HS-27A (cell line): ENCODE data around the gene PSMB2.

Experiments
- DNase-seq: peaks from one replicate; pipeline ENCODE4 v3.0.0-alpha.2; 2012; ENCODE audit warnings: low read depth, missing footprints

Gene PSMB2

DNA sequence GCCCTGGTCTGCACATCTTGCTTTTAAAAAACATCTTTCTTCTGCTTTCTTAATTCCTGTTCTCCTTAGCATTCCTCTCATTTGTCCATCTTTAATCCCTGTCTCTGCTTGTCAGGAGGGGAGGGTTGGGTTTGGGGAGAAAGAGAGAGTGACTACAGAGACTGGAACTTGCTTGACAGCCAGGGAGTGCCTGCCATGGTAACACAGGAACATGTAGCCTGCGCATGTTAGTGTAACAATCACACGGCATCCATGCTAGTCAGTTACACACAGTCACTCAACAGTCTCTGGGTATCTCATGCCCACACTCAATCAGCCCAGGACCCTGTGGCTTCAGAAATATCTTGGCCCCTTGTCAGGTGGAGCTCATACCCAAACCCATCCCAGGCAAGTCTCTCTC, 69.0 kb downstream of the PSMB2 start:
- DNase-seq, result no peak

DNA sequence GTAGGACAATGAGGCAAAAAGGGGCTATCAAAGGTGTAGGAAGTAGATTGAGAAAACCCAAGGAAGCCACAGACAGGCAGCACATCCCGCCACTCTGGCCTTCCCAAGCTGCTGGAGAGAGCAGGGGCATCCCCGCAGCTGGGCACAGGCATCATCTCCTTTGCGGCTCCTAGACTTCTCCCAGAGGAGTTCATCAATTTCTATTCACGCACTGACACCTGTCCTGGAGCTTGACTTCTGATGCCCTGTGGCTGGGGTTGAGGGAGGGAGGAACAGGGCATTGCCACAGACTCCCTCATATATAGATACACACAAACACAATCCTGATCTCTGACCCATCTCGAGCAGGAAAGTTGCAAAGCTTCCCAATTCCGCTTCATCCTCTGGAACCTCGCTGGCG, 70.1 kb downstream of the PSMB2 start:
- no peak for DNase-seq

DNA sequence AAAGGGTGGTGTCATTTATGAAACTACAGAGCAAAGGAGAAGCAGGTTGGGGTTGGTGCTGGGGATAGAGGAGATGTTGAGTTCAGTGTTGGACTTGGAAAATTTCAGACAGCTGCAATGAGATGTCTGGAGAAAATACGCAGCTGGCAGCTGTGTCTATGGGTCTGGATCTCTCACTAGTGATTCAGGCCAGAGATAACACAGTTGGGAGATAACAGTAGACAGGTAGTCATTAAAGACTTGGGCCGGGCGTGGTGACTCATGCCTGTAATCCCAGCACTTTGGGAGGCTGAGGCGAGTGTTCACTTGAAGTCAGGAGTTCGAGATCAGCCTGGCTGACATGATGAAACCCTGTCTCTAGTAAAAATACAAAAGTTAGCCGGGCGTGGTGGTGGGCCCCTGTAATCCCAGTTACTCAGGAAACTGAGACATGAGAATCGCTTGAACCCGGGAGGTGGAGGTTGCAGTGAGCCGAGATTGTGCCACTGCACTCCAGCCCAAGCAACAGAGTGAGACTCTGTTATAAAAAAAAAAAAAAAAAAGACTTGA, 70.7 kb downstream of the PSMB2 start:
- no peak for DNase-seq

DNA sequence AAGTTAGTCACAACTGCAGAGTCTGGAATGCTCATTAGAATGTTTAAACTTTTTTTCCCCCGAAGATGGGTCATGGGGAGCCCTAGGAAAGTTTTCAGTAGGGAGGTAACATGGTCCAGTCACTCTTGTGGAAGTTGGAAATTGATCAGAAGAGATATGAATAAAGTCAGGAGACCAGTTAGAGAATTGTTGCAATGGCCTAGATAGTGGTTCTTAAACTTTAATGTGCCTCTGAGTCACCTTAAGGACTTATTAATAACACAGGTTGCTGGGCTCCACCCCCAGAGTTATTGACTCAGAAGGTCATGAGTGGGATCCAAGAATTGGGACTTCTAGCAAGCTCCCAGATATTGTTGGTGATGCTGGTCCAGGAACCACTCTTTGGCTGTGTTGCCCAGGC, 71.4 kb downstream of the PSMB2 start:
- DNase-seq, result no peak

- DNase-seq, result peak; percentile 42
Observed at GRCh38 chr1:35568975-35569395, 72.3 kb downstream of the PSMB2 start.

GRCh38 chr1:35567947-35568558, 73.3 kb downstream of the PSMB2 start:
- DNase-seq, result no peak

- no peak for DNase-seq
Observed at GRCh38 chr1:35565742-35566133, 75.6 kb downstream of the PSMB2 start.

GRCh38 chr1:35564884-35565741, 76.2 kb downstream of the PSMB2 start:
- no peak for DNase-seq

DNA sequence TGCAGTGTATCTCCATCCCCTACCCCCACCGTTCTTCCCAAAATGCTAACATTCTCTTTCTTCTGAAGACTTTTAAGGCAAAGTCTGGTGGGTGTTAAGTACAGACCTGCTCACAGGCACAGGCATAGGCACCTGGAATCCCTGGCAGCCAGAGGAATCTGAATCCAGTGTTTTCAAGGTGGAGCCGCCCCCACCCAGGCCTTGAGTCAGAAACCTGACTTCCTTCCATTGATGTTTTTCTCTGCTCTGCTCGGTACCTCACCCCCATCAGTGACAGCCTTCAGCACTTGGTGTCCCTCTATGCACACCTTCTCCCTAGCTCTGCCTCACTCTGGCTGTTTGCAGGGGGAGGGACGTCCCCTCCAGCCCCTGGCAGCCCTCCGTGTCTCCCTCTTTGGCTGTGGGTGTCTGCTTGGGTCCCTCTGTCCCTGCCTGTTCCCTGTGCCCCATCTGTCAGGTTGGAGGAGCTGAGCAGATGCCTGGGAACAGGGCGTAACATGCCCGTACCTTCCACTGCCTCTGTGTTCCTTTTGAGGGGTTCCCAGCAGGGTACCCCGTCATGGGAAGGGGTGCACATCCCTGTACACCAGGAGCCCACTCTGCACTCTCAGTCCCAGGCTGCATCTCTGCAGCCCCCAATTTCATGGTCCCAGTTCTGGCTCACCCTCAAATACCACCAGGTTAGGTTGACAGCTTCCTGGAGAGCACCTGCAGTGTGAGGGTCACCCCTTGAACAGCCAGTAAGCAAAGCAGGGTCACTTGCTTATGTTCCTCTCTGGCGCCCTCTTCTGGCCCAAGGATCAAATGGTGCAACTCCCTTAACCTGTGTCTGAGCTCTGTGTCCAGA, 77.1 kb downstream of the PSMB2 start:
- DNase-seq, result peak; percentile 52

- DNase-seq, result no peak
Observed at GRCh38 chr1:35563166-35563565, 78.2 kb downstream of the PSMB2 start.

GRCh38 chr1:35561972-35562680, 79.2 kb downstream of the PSMB2 start:
- DNase-seq, result no peak

- no peak for DNase-seq
Observed at GRCh38 chr1:35561297-35561971, 79.9 kb downstream of the PSMB2 start.

GRCh38 chr1:35560256-35561225, 80.8 kb downstream of the PSMB2 start:
- no peak for DNase-seq

- DNase-seq, result no peak
Observed at GRCh38 chr1:35559317-35559944, 81.9 kb downstream of the PSMB2 start.

- DNase-seq, result no peak
Observed at GRCh38 chr1:35558374-35559316, 82.7 kb downstream of the PSMB2 start.

- DNase-seq, result peak; percentile 99
Observed at GRCh38 chr1:35557611-35558373, 83.5 kb downstream of the PSMB2 start, which contains the start of gene NCDN. NCDN (plus strand) TSS chr1:35557799; CDS start chr1:35558191, 392 bp downstream.

DNA sequence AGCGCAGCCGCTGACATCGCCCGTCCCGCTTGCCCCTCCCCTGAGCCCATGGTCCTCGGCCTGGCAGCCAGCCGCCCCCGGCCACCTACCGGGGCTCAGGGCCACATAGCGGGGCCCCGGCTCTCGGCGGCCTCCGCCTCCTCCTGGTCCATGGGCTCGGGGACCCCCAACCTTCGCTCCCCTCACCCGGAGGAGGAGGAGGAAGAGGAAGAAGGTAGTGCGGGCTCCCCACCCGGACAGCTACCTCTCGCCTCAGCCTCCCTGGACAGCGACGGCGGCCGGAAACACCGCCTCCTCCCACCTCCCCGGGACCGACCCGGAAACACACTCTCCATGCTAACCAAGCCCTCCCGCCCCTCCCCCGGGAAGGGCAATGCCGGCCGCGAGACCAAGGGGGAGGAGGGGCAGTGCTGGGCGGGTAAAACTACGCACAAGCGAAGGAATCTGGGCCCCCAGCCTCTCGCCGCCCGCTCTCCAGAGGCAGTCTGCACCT, 84.2 kb downstream of the PSMB2 start, which contains the start of gene KIAA0319L:
TSS of gene KIAA0319L (minus strand) at position 286 of the 493 bp plus-strand sequence. CDS start 2,912 bp downstream, outside the sequence.
- no peak for DNase-seq
